Heart right ventricle (tissue), 16 donors: ENCODE measurements around the gene DES. TPM values are rescaled to one million over a fixed set of nuclear protein-coding genes. Genes with fewer than 3 reads are reported as not detected.

Experiments
- ATAC-seq, 8 donors: fragments of 200-7000 bp; cut with Tn5 transposase; one replicate each; pipeline ENCODE4 v1.9.1; 2020; ENCODE audit warnings: mild to moderate bottlenecking in 8 of 8, moderate library complexity in 8 of 8, moderate number of reproducible peaks in 1 of 8
- DNase-seq, 2 donors: peaks; one replicate each; pipeline ENCODE4 v3.0.0-alpha.2; 2020
- H3K27ac ChIP-seq, 10 donors: fragments of 200-600 bp; sonication (generic) in 2 of 10; one replicate each; pipeline versions ENCODE4 v1.5.0 to v1.8.0; 2020 to 2022; ENCODE audit warnings: mild to moderate bottlenecking in 3 of 10
- H3K27me3 ChIP-seq, 7 donors: fragments of 200-600 bp; one replicate each; pipeline ENCODE4 v1.8.0; 2021 to 2022; ENCODE audit warnings: mild to moderate bottlenecking in 2 of 7
- H3K36me3 ChIP-seq, 9 donors: fragments of 200-600 bp; sonication (generic) in 1 of 9; one replicate each; pipeline versions ENCODE4 v1.5.0 to v1.8.0; 2020 to 2022; ENCODE audit warnings: mild to moderate bottlenecking in 2 of 9
- H3K4me1 ChIP-seq, 9 donors: fragments of 200-600 bp; sonication (generic) in 1 of 9; one replicate each; pipeline versions ENCODE4 v1.5.0 to v1.8.0; 2020 to 2022; ENCODE audit warnings: mild to moderate bottlenecking in 4 of 9
- H3K4me3 ChIP-seq, 10 donors: fragments of 200-600 bp; sonication (generic) in 2 of 10; one replicate each; pipeline versions ENCODE4 v1.5.0 to v1.8.0; 2020 to 2022; ENCODE audit warnings: mild to moderate bottlenecking in 7 of 10, moderate library complexity in 2 of 10
- H3K9me3 ChIP-seq, 11 donors: fragments of 200-600 bp in 10 of 11; sonication (generic) in 2 of 11; one replicate each; pipeline versions ENCODE4 v1.5.0 to v1.8.0; 2013 to 2022; ENCODE audit warnings: mild to moderate bottlenecking in 2 of 11, control low read depth in 1 of 11, moderate library complexity in 1 of 11
- CTCF ChIP-seq, 9 donors: fragments of 200-600 bp; sonication (generic) in 2 of 9; IDR thresholded peaks; one replicate each; pipeline versions ENCODE4 v1.5.0 to v1.8.0; 2021 to 2022; ENCODE audit warnings: antibody characterized with exemption in 9 of 9, mild to moderate bottlenecking in 5 of 9, moderate library complexity in 1 of 9
- WGBS, 2 donors: extraction: QIAGEN DNeasy Blood & Tissue Kit; methylation state at CpG; one replicate each; pipeline ENCODE4 v1.1.7; 2013; ENCODE audit warnings: inconsistent platforms in 1 of 2; 5-methylcytosine and 5-hydroxymethylcytosine counted together
- intact Hi-C, 10 donors: fragments of 100-400 bp; cut with DNase I; formaldehyde crosslinking; loops; one replicate each; pipeline versions ENCODE4 v1.11.1 to v1.14.2; 2022
- polyA plus RNA-seq, 2 donors: library from polyadenylated mRNA; stranded (reverse); fragments of 200-250 nt; gene quantifications; one replicate each; pipeline ENCODE4 v1.2.3, GENCODE V29; 2013
- total RNA-seq, 10 donors: library from RNA; stranded (reverse); fragmentation: NEBNext Ultra II Directional in 3 of 10; extraction: Animal tissue kit (Norgen Biotek cat#: 25700) in 3 of 10; gene quantifications; one replicate each; pipeline versions ENCODE4 v1.2.1 to v1.2.4, GENCODE V29; 2021 to 2023
- donor health status: Arrhythmogenic right ventricular cardiomyopathy.
- donor health status: ischemic (EF 13 %, LVEDD 7.1; RV severe dilation, severe dysfunction).
- donor health status: healthy with polysubstance abuse.
- donor health status: DM: no; HTN: yes; CAD: no.
- donor health status: DM: no; HTN: no; CAD: no.
- donor health status: ischemic (EF 25% LVEDD 6.9; RV normal size, moderate dysfunction).
- donor health status: ischemic (EF 25% LVEDD 5.7; RV mildly dilated, moderate dysfunction).
- donor health status: healthy.
- donor health status: DM: yes; HTN: yes; CAD: no.
- donor health status: Ischemic cardiomyopathy.
- donor health status: ischemic (EF 35%, LVEDD 5.7; RV mildly dilated, moderate dysfunction).
- donor health status: nonischemic (EF 11% LVEDD 7.7; RV severe dilation, severe dysfunction).
- donor health status: DM: yes; HTN: yes; CAD: no.
- donor health status: PGD.
- donor health status: ischemic (EF 29% LVEDD 5.4; RV normal size, mild dysfunction).
- donor health status: nonischemic (EF 23%, LVEDD 6.1; RV moderate dilation, normal function).

DES gene
- total and polyA plus RNA-seq, 12 donors: 12,560 to 18,019 (median 15,816) TPM

- Histone ChIP-seq H3K27ac (peak overlapping the region; percentile 79 to 96 (median 90)), H3K27me3 (no peaks in the 10 kb centered on the region), H3K4me1 (peaks cover 0 to 65% (median 23%) of the 10 kb centered on the region in 9 donors), H3K9me3 (no peaks in the 10 kb centered on the region), H3K36me3 (no peaks in the 10 kb centered on the region), H3K4me3 (peak overlapping the region in 3 of 10 donors; percentile 3 to 17 (median 13))
- WGBS, 2 donors: 38 to 55% methylated on average over 10 of the region's 10 CpGs
- peak; percentile 39 to 74 (median 62) for ATAC-seq
- peak; percentile 31 to 53 for DNase-seq
- TF ChIP-seq CTCF (IDR thresholded peaks at IDR 0.05): peak in 1 of 9 donors; percentile 5
- intact Hi-C loops: loop anchor here in 8 of 10 donors (1.0 to 10.0 kb wide), 12 partner anchors 14 to 240 kb away; partner anchors contain the start of genes SPEG (in 2 of the 8), DES (in 1 of the 8) and GMPPA (in 1 of the 8)
These were observed 13.8 kb upstream of the DES start for GRCh38 chr2:219404291-219404910.

- ATAC-seq (peak; percentile 49 to 80 (median 75)), DNase-seq (peak; percentile 66 to 72)
- H3K4me3 ChIP-seq: peak overlapping the region in 4 of 10 donors; percentile 3 to 17 (median 11)
- H3K27me3 ChIP-seq: no peaks in the 10 kb centered on the region
- H3K27ac ChIP-seq: peak overlapping the region; percentile 79 to 96 (median 90)
- peaks cover 0 to 66% (median 23%) of the 10 kb centered on the region in 9 donors for H3K4me1 ChIP-seq
- no peaks in the 10 kb centered on the region for H3K9me3 ChIP-seq
- no peak for TF ChIP-seq CTCF (IDR thresholded peaks at IDR 0.05)
- intact Hi-C loops: loop anchor here in 8 of 10 donors (1.0 to 10.0 kb wide), 13 partner anchors 12 to 240 kb away; partner anchors contain the start of genes SPEG (in 2 of the 8), DES (in 1 of the 8) and GMPPA (in 1 of the 8)
- H3K36me3 ChIP-seq: no peaks in the 10 kb centered on the region
- 42 to 52% methylated on average over 7 of the region's 7 CpGs for WGBS, 2 donors
These were observed 13.2 kb upstream of the DES start for GRCh38 chr2:219404954-219405353.

DNA sequence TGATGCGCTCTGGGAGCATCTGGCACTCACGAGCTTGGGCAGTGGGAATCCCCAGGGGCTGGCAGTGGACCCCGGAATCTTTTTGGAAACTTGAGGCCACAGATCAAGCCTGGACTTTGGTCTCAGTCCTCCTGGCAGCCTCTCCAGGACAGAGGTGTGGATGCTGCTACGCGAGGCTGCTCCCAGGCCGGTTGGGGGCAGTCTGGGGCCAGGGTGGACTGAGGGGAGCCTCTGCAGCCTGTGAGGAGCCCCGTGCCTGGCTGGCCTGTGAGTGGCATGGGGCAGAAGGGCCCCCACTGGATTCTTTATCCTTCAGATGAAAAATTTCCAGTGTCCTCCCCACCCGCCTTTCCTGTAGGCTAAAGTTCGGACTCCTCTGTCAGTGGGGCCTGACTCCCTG is 12.7 kb upstream of the DES start:
- DNase-seq: peak; percentile 66 to 68
- Histone ChIP-seq H3K9me3 (no peaks in the 10 kb centered on the region), H3K27ac (peak overlapping the region; percentile 79 to 96 (median 90)), H3K4me3 (peak overlapping the region in 1 of 10 donors; percentile 9), H3K4me1 (peaks cover 0 to 66% (median 23%) of the 10 kb centered on the region in 9 donors), H3K27me3 (no peaks in the 10 kb centered on the region), H3K36me3 (no peaks in the 10 kb centered on the region)
- intact Hi-C loops: loop anchor here in 5 of 10 donors (1.0 to 10.0 kb wide), 7 partner anchors 12 to 239 kb away; partner anchors contain the start of genes DES (in 1 of the 5) and SPEG (in 1 of the 5)
- peak; percentile 44 to 82 (median 78) for ATAC-seq
- 62 to 64% methylated on average over 9 of the region's 9 CpGs for WGBS, 2 donors
- TF ChIP-seq CTCF (IDR thresholded peaks at IDR 0.05): peak in 7 of 9 donors; percentile 21 to 58 (median 44)

GRCh38 chr2:219405958-219406860 is 12.0 kb upstream of the DES start:
- H3K4me3 ChIP-seq: no peak overlapping the region
- H3K36me3 ChIP-seq: no peaks in the 10 kb centered on the region
- DNase-seq: no peak
- H3K27me3 ChIP-seq: no peaks in the 10 kb centered on the region
- 73 to 79% methylated on average over 7 of the region's 7 CpGs for WGBS, 2 donors
- peak overlapping the region; percentile 79 to 96 (median 90) for H3K27ac ChIP-seq
- no peak for TF ChIP-seq CTCF (IDR thresholded peaks at IDR 0.05)
- no peaks in the 10 kb centered on the region for H3K9me3 ChIP-seq
- peaks cover 0 to 66% (median 23%) of the 10 kb centered on the region in 9 donors for H3K4me1 ChIP-seq
- intact Hi-C loops: loop anchor here in 5 of 10 donors (1.0 to 10.0 kb wide), 8 partner anchors 11 to 239 kb away; partner anchors contain the start of genes SPEG (in 2 of the 5) and DES (in 1 of the 5)
- peak in 2 of 8 donors; percentile 2 for ATAC-seq
